ENCODE measurements around the gene S100A1.

S100A1 gene

DNA sequence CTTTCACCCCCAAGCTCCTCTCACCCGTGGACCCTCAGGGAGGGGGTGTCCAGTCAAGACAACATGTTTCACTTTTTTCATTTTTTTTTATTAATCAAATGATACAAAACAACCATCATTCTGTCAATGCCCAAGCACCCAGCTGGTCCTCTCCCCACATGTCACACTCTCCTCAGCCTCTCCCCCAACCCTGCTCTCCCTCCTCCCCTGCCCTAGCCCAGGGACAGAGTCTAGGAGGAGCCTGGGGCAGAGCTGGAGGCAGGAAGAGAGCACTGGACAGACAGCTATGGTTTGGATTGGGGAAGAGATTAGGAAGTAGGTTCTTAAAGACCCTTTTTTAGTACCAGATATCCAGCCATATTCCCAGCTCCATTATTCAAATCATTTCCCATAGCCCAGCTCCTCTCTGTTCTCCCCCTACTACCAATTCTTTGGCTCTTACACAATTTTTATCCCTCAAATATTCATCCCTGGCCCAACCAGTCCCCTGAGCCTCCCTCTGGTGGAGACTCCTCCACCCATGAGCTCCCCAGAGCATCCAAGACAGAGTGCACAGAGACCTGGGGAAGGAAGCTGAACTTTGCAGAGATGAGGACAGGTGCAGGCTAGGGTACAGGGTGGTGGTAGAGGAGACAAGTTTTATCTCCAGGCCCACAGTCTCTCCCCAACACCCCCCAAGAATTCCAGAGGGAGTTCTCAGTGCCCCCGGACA lies 13.9 kb upstream of the S100A1 start:
- TF ChIP-seq SPI1 (IDR thresholded peaks at IDR 0.05; ENCODE audit: borderline replicate concordance, low read depth) (no peak), POLR2AphosphoS5 (IDR thresholded peaks at IDR 0.05; ENCODE audit: low read depth) (no peak), CTCF (IDR thresholded peaks at IDR 0.05; ENCODE audit: insufficient read depth, low read length) (no peak), GABPA (IDR thresholded peaks at IDR 0.05; ENCODE audit: low read depth) (no peak), REST (IDR thresholded peaks at IDR 0.05; ENCODE audit: insufficient replicate concordance, low read depth) (no peak)
- no peak overlapping the region for H3K27ac ChIP-seq (replicated peaks)

GRCh38 chr1:153614906-153615305 lies 13.3 kb upstream of the S100A1 start:
- Histone ChIP-seq H3K27me3 (ENCODE audit: insufficient read depth, poor library complexity, severe bottlenecking) (no peaks in the 10 kb centered on the region), H3K4me3 (replicated peaks; ENCODE audit: insufficient read depth, low read length) (no peak overlapping the region), H3K27ac (replicated peaks) (no peak overlapping the region)
- TF ChIP-seq SPI1 (IDR thresholded peaks at IDR 0.05; ENCODE audit: borderline replicate concordance, low read depth), result no peak
- TF ChIP-seq GABPA (IDR thresholded peaks at IDR 0.05; ENCODE audit: low read depth), result no peak
- TF ChIP-seq POLR2AphosphoS5 (IDR thresholded peaks at IDR 0.05; ENCODE audit: low read depth), result no peak
- no peak for TF ChIP-seq REST (IDR thresholded peaks at IDR 0.05; ENCODE audit: insufficient replicate concordance, low read depth)
- no peak for TF ChIP-seq CTCF (IDR thresholded peaks at IDR 0.05; ENCODE audit: insufficient read depth, low read length)
- DNase-seq (ENCODE audit: low read depth in 1 of 2, low spot score in 1 of 2), result no peak

More for the DNA sequence above, 13.9 kb upstream of the S100A1 start:
- Histone ChIP-seq H3K27me3 (ENCODE audit: insufficient read depth, poor library complexity, severe bottlenecking) (no peaks in the 10 kb centered on the region), H3K4me3 (replicated peaks; ENCODE audit: insufficient read depth, low read length) (no peak overlapping the region)
- DNase-seq (ENCODE audit: low read depth in 1 of 2, low spot score in 1 of 2), result no peak

GRCh38 chr1:153615406-153615805 lies 12.8 kb upstream of the S100A1 start:
- H3K27ac ChIP-seq (replicated peaks), result no peak overlapping the region
- H3K4me3 ChIP-seq (replicated peaks; ENCODE audit: insufficient read depth, low read length), result no peak overlapping the region
- no peak for DNase-seq (ENCODE audit: low read depth in 1 of 2, low spot score in 1 of 2)
- no peaks in the 10 kb centered on the region for H3K27me3 ChIP-seq (ENCODE audit: insufficient read depth, poor library complexity, severe bottlenecking)
- TF ChIP-seq REST (IDR thresholded peaks at IDR 0.05; ENCODE audit: insufficient replicate concordance, low read depth) (no peak), POLR2AphosphoS5 (IDR thresholded peaks at IDR 0.05; ENCODE audit: low read depth) (no peak), GABPA (IDR thresholded peaks at IDR 0.05; ENCODE audit: low read depth) (no peak), SPI1 (IDR thresholded peaks at IDR 0.05; ENCODE audit: borderline replicate concordance, low read depth) (no peak), CTCF (IDR thresholded peaks at IDR 0.05; ENCODE audit: insufficient read depth, low read length) (no peak)
